RWPE2 (cell line): ENCODE results near the gene GABRR3.

ENCODE experiments used
- ATAC-seq: fragments of 200-7000 bp; cut with Tn5 transposase; 3 replicates; pipeline ENCODE4 v1.9.1; 2021; ENCODE audit warnings: low read depth
- DNase-seq: peaks from one replicate; pipeline ENCODE4 v3.0.0-alpha.2; 2020; ENCODE audit warnings: low spot score
- H3K27ac ChIP-seq: fragments of 450-650 bp; 2 replicates; pipeline ENCODE4 v1.5.1; 2017; ENCODE audit warnings: mild to moderate bottlenecking; ENCODE audit not compliant: poor library complexity, severe bottlenecking
- H3K27me3 ChIP-seq: fragments of 250-450 bp; sonication (Bioruptor Pico); 2 replicates; pipeline ENCODE4 v1.5.1; 2021; ENCODE audit warnings: mild to moderate bottlenecking, moderate library complexity; ENCODE audit not compliant: insufficient read depth, poor library complexity, severe bottlenecking
- H3K36me3 ChIP-seq: fragments of 250-450 bp; sonication (Bioruptor Pico); 2 replicates; pipeline ENCODE4 v1.5.1; 2020; ENCODE audit warnings: low read depth, mild to moderate bottlenecking, moderate library complexity
- H3K4me1 ChIP-seq: fragments of 250-450 bp; sonication (Bioruptor Pico); 2 replicates; pipeline ENCODE4 v1.5.1; 2021; ENCODE audit warnings: mild to moderate bottlenecking, moderate library complexity; ENCODE audit not compliant: insufficient read depth, poor library complexity, severe bottlenecking
- H3K4me3 ChIP-seq: fragments of 250-450 bp; sonication (Bioruptor Pico); 2 replicates; pipeline ENCODE4 v1.5.1; 2021; ENCODE audit warnings: mild to moderate bottlenecking, moderate library complexity; ENCODE audit not compliant: severe bottlenecking
- H3K9me3 ChIP-seq: fragments of 250-450 bp; sonication (Bioruptor Pico); 2 replicates; pipeline ENCODE4 v1.5.1; 2021; ENCODE audit warnings: mild to moderate bottlenecking, moderate library complexity; ENCODE audit not compliant: severe bottlenecking
- CTCF ChIP-seq: fragments of 450-650 bp; IDR thresholded peaks from one replicate; pipeline ENCODE4 v1.5.1; 2017; ENCODE audit warnings: mild to moderate bottlenecking, moderate library complexity; ENCODE audit not compliant: poor library complexity, severe bottlenecking

Gene GABRR3

GRCh38 chr3:98002717-98003116 lies 32.4 kb downstream of the GABRR3 start:
- Histone ChIP-seq H3K36me3 (no peaks in the 10 kb centered on the region), H3K4me1 (no peaks in the 10 kb centered on the region), H3K27me3 (no peaks in the 10 kb centered on the region), H3K4me3 (no peak overlapping the region), H3K27ac (no peak overlapping the region), H3K9me3 (no peaks in the 10 kb centered on the region)
- no peak for DNase-seq
- no peak for ATAC-seq
- TF ChIP-seq CTCF: no peak

GRCh38 chr3:97999994-98000393 lies 35.1 kb downstream of the GABRR3 start:
- Histone ChIP-seq H3K4me1 (no peaks in the 10 kb centered on the region), H3K4me3 (no peak overlapping the region), H3K27me3 (no peaks in the 10 kb centered on the region), H3K9me3 (no peaks in the 10 kb centered on the region), H3K27ac (no peak overlapping the region), H3K36me3 (no peaks in the 10 kb centered on the region)
- TF ChIP-seq CTCF: no peak
- ATAC-seq: no peak
- no peak for DNase-seq

GRCh38 chr3:97999103-97999502 lies 36.0 kb downstream of the GABRR3 start:
- Histone ChIP-seq H3K27ac (no peak overlapping the region), H3K9me3 (no peaks in the 10 kb centered on the region), H3K4me1 (no peaks in the 10 kb centered on the region), H3K36me3 (no peaks in the 10 kb centered on the region), H3K27me3 (no peaks in the 10 kb centered on the region), H3K4me3 (no peak overlapping the region)
- ATAC-seq (no peak), DNase-seq (no peak)
- TF ChIP-seq CTCF: no peak

- no peaks in the 10 kb centered on the region for H3K36me3 ChIP-seq
- no peak overlapping the region for H3K4me3 ChIP-seq
- ATAC-seq (no peak), DNase-seq (no peak)
- H3K27ac ChIP-seq: no peak overlapping the region
- no peaks in the 10 kb centered on the region for H3K27me3 ChIP-seq
- no peaks in the 10 kb centered on the region for H3K4me1 ChIP-seq
- no peak for TF ChIP-seq CTCF
- H3K9me3 ChIP-seq: no peaks in the 10 kb centered on the region
Observed at GRCh38 chr3:97996988-97997387, 38.1 kb downstream of the GABRR3 start.

GRCh38 chr3:97994328-97994945 lies 40.7 kb downstream of the GABRR3 start:
- Histone ChIP-seq H3K4me1 (no peaks in the 10 kb centered on the region), H3K36me3 (no peaks in the 10 kb centered on the region), H3K27me3 (no peaks in the 10 kb centered on the region), H3K27ac (no peak overlapping the region), H3K9me3 (no peaks in the 10 kb centered on the region), H3K4me3 (no peak overlapping the region)
- TF ChIP-seq CTCF: no peak
- no peak for ATAC-seq
- no peak for DNase-seq
